Measurements from ENCODE around the gene ZNF775.

GRCh38 chr7:150345012-150345411, 34.1 kb upstream of the ZNF775 start:
- TF ChIP-seq CTCF (IDR thresholded peaks at IDR 0.05) (no peak), ZFX (IDR thresholded peaks at IDR 0.05; ENCODE audit: borderline replicate concordance) (no peak)

Data from 22Rv1 (cell line).